Activated naive CD4-positive, alpha-beta T cell treated with anti-CD3 and anti-CD28 coated beads, Interleukin-2, amount 10 ng/mL, durations not matched to agents 7 days and 5 days (primary cell): ENCODE results near the gene KLF16.

Source experiments
- CTCF ChIA-PET: fragments of 350-600 bp; sonication (Branson Sonifier 250); formaldehyde crosslinking; loops from one replicate; lab custom pipeline; 2021; ENCODE audit warnings: antibody characterized with exemption; lab: Charles Lee
- DNase-seq: peaks from one replicate; pipeline ENCODE4 v3.0.0-alpha.2; 2020
- H3K27ac Mint-ChIP-seq: one replicate; pipeline ENCODE4 v1.8.0; 2021; ENCODE audit warnings: mild to moderate bottlenecking, moderate library complexity, mixed read lengths
- H3K27me3 Mint-ChIP-seq: one replicate; pipeline ENCODE4 v1.8.0; 2021; ENCODE audit warnings: mild to moderate bottlenecking, mixed read lengths
- H3K36me3 Mint-ChIP-seq: one replicate; pipeline ENCODE4 v1.8.0; 2021; ENCODE audit warnings: mixed read lengths
- H3K4me1 Mint-ChIP-seq: one replicate; pipeline ENCODE4 v1.8.0; 2021; ENCODE audit warnings: mixed read lengths
- H3K4me3 Mint-ChIP-seq: one replicate; pipeline ENCODE4 v1.8.0; 2021; ENCODE audit warnings: mild to moderate bottlenecking, moderate library complexity, mixed read lengths
- H3K9me3 Mint-ChIP-seq: one replicate; pipeline ENCODE4 v1.8.0; 2021; ENCODE audit warnings: mixed read lengths

The KLF16 gene

GRCh38 chr19:1851654-1852580 lies 11.5 kb downstream of the KLF16 start:
- H3K4me3 Mint-ChIP-seq, result no peak overlapping the region
- CTCF ChIA-PET, result interaction anchor here (0.6 to 1.5 kb wide), 2 partner anchors 13 to 947 kb away, joined by 3 to 5 read pairs; no protein-coding TSS in a partner anchor
- H3K27me3 Mint-ChIP-seq, result no peaks in the 10 kb centered on the region
- peak; percentile 71 for DNase-seq
- peaks cover 68% of the 10 kb centered on the region for H3K4me1 Mint-ChIP-seq
- peak overlapping the region; percentile 49 for H3K27ac Mint-ChIP-seq
- H3K36me3 Mint-ChIP-seq, result peaks cover 6% of the 10 kb centered on the region
- H3K9me3 Mint-ChIP-seq, result no peaks in the 10 kb centered on the region

DNA sequence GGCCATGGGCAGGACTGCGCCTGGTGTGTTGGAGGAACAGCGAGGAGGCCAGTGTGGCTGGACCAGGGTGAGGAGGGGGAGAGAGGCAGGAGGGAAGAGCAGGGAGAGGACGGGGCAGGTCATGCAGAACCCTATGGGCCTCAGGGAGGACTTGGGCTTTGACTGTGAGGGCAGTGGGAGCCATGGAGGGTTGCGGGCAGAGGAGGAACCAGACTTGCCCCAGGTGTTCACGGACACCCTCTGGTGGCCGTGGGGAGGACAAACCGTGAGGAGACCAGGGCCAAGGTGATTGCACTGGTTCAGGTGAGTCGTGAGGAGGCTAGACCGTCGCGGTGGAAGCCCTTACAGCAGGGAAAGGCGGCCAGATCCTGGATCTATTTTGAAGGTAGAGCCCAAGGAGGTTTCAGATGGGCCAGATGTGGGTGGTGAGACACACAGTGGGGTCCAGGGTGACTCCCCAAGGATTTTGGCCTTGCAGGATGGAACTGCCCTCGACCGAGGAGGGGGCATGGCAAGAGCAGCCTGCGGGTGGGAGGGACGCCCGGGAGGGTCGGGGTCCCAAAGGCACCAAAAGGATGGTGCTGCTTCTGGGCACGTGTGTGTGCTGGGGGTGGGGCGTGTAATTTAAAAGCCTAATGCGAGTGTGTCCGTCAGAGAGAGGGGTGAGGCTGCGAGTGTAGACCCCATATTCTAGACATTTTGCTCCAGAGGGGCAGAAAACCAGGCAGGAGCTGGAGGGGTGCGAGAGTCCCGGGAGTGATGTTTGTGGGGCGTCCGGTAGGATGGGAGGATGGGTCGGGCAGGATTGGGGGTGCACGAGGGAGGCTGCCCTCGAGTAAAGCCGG lies 12.3 kb downstream of the KLF16 start:
- no peaks in the 10 kb centered on the region for H3K9me3 Mint-ChIP-seq
- H3K4me3 Mint-ChIP-seq, result no peak overlapping the region
- CTCF ChIA-PET, result interaction anchor here (0.6 to 1.5 kb wide), 2 partner anchors 12 to 946 kb away, joined by 3 to 5 read pairs; no protein-coding TSS in a partner anchor
- peaks cover 6% of the 10 kb centered on the region for H3K36me3 Mint-ChIP-seq
- peaks cover 73% of the 10 kb centered on the region for H3K4me1 Mint-ChIP-seq
- H3K27ac Mint-ChIP-seq, result no peak overlapping the region
- no peaks in the 10 kb centered on the region for H3K27me3 Mint-ChIP-seq
- no peak for DNase-seq

GRCh38 chr19:1849886-1850398 lies 13.4 kb downstream of the KLF16 start:
- no peak overlapping the region for H3K4me3 Mint-ChIP-seq
- no peak overlapping the region for H3K27ac Mint-ChIP-seq
- CTCF ChIA-PET, result interaction anchor here (0.8 to 1.2 kb wide), 3 partner anchors 10 to 37 kb away, joined by 3 to 9 read pairs (median 3); no protein-coding TSS in a partner anchor
- peaks cover 67% of the 10 kb centered on the region for H3K4me1 Mint-ChIP-seq
- H3K9me3 Mint-ChIP-seq, result no peaks in the 10 kb centered on the region
- no peak for DNase-seq
- peaks cover 9% of the 10 kb centered on the region for H3K36me3 Mint-ChIP-seq
- no peaks in the 10 kb centered on the region for H3K27me3 Mint-ChIP-seq

- CTCF ChIA-PET, result interaction anchor here (0.8 to 1.2 kb wide), 5 partner anchors 11 to 214 kb away, joined by 3 to 9 read pairs (median 3); no protein-coding TSS in a partner anchor
- no peak for DNase-seq
- H3K27me3 Mint-ChIP-seq, result no peaks in the 10 kb centered on the region
- H3K4me1 Mint-ChIP-seq, result peaks cover 64% of the 10 kb centered on the region
- H3K4me3 Mint-ChIP-seq, result peak overlapping the region; percentile 64
- H3K36me3 Mint-ChIP-seq, result peaks cover 9% of the 10 kb centered on the region
- H3K9me3 Mint-ChIP-seq, result no peaks in the 10 kb centered on the region
- peak overlapping the region; percentile 84 for H3K27ac Mint-ChIP-seq
Measured at GRCh38 chr19:1849132-1849474, 14.3 kb downstream of the KLF16 start.

DNA sequence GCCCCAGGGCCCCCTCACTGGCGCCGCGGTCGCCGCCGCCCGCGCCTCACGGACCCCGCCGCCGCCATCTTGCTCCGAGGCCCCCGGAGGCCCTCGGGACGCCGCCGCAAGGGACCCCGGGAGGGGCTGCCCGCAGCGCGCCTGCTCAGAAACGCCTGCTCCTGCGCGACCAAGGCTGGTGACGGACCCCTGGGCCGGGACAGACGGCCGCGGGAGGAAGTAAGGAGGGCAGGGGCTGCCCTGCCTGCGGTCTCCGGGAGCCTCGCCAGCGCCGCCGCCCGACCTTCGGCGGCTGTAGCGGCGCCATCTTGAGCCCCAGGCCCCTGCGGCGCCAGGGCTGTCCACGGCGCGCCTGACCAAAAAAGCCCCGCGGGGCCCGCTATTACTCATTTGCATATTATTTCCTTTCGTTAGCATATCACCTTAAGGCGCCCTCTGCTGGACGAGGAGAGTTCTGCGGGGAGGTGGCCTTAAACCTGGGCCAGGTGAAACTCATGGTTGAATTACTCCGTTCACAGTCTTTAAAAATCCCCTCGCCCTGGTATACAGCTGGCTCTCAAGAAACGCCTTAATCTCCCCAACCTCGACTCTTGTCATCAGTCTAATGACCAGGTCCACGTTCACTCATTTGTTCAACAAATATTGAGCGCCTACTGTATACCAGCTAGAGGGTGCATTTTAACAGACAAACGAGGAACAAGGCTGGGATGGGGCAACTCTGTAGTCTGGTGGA lies 14.8 kb downstream of the KLF16 start, which contains the start of gene REXO1:
TSS of gene REXO1 (minus strand) at position 85 of the 733 bp plus-strand sequence. CDS start 125 bp downstream, outside the sequence.
- H3K4me1 Mint-ChIP-seq, result peaks cover 65% of the 10 kb centered on the region
- peak; percentile 99 for DNase-seq
- peak within 1 kb of the TSS; percentile 94 for H3K27ac Mint-ChIP-seq
- peaks cover 9% of the 10 kb centered on the region for H3K36me3 Mint-ChIP-seq
- CTCF ChIA-PET, result interaction anchor here (0.9 to 1.2 kb wide), 4 partner anchors 11 to 215 kb away, joined by 3 to 9 read pairs (median 4); no protein-coding TSS in a partner anchor
- no peaks in the 10 kb centered on the region for H3K9me3 Mint-ChIP-seq
- H3K4me3 Mint-ChIP-seq, result peak within 1 kb of the TSS; percentile 87
- H3K27me3 Mint-ChIP-seq, result no peaks in the 10 kb centered on the region

GRCh38 chr19:1847684-1848398 lies 15.5 kb downstream of the KLF16 start:
- Mint-ChIP-seq H3K27me3 (no peaks in the 10 kb centered on the region), H3K27ac (peak overlapping the region; percentile 94), H3K4me3 (peak overlapping the region; percentile 87), H3K4me1 (peaks cover 58% of the 10 kb centered on the region), H3K36me3 (peaks cover 7% of the 10 kb centered on the region), H3K9me3 (no peaks in the 10 kb centered on the region)
- peak; percentile 61 for DNase-seq
- CTCF ChIA-PET, result interaction anchor here (2.5 kb wide), 2 partner anchors 10 to 22 kb away, joined by 7 to 8 read pairs; no protein-coding TSS in a partner anchor

- Mint-ChIP-seq H3K27ac (peak overlapping the region; percentile 94), H3K4me1 (peaks cover 52% of the 10 kb centered on the region), H3K9me3 (no peaks in the 10 kb centered on the region), H3K27me3 (no peaks in the 10 kb centered on the region), H3K36me3 (peaks cover 7% of the 10 kb centered on the region), H3K4me3 (peak overlapping the region; percentile 87)
- no peak for DNase-seq
- CTCF ChIA-PET, result interaction anchor here (2.5 kb wide), 2 partner anchors 10 to 22 kb away, joined by 7 to 8 read pairs; no protein-coding TSS in a partner anchor
Measured at GRCh38 chr19:1847348-1847683, 16.1 kb downstream of the KLF16 start.

- peak overlapping the region; percentile 94 for H3K27ac Mint-ChIP-seq
- CTCF ChIA-PET, result interaction anchor here (2.5 kb wide), 2 partner anchors 9 to 21 kb away, joined by 7 to 8 read pairs; no protein-coding TSS in a partner anchor
- H3K9me3 Mint-ChIP-seq, result no peaks in the 10 kb centered on the region
Measured at GRCh38 chr19:1846517-1847204, 16.7 kb downstream of the KLF16 start.

GRCh38 chr19:1845642-1846041 lies 17.7 kb downstream of the KLF16 start:
- no peak for DNase-seq
- H3K36me3 Mint-ChIP-seq, result peaks cover 7% of the 10 kb centered on the region
- no peak overlapping the region for H3K27ac Mint-ChIP-seq
- peaks cover 48% of the 10 kb centered on the region for H3K4me1 Mint-ChIP-seq
- CTCF ChIA-PET, result interaction anchor here (0.6 to 2.5 kb wide), 3 partner anchors 8 to 84 kb away, joined by 3 to 8 read pairs (median 7); no protein-coding TSS in a partner anchor
- no peaks in the 10 kb centered on the region for H3K27me3 Mint-ChIP-seq
- H3K4me3 Mint-ChIP-seq, result no peak overlapping the region
- H3K9me3 Mint-ChIP-seq, result no peaks in the 10 kb centered on the region

More at GRCh38 chr19:1846517-1847204, 16.7 kb downstream of the KLF16 start:
- no peak for DNase-seq
- no peaks in the 10 kb centered on the region for H3K27me3 Mint-ChIP-seq
- peaks cover 7% of the 10 kb centered on the region for H3K36me3 Mint-ChIP-seq
- peaks cover 56% of the 10 kb centered on the region for H3K4me1 Mint-ChIP-seq
- H3K4me3 Mint-ChIP-seq, result peak overlapping the region; percentile 87

DNA sequence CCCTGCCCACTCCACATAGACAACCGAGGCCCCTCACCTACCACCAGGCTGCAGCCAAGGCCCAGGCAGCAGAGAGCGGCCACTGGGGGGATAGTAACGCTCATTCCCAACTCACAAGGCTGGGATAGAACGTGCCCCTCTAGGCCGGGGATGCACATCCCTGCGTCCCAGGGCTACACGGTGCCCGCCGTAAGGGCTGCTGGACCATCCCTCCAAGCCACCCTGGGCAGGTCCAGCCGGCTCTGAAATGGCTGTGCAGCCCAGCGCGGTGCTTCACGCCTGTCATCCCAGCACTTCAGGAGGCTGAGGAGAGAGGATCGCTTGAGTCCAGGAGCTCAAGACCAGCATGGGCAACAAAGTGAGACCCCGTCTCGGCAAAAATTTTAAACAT lies 18.3 kb downstream of the KLF16 start:
- H3K4me1 Mint-ChIP-seq, result peaks cover 44% of the 10 kb centered on the region
- CTCF ChIA-PET, result interaction anchor here (0.6 to 2.5 kb wide), 3 partner anchors 7 to 84 kb away, joined by 3 to 8 read pairs (median 7); no protein-coding TSS in a partner anchor
- no peaks in the 10 kb centered on the region for H3K9me3 Mint-ChIP-seq
- H3K4me3 Mint-ChIP-seq, result no peak overlapping the region
- no peak overlapping the region for H3K27ac Mint-ChIP-seq
- H3K27me3 Mint-ChIP-seq, result no peaks in the 10 kb centered on the region
- no peak for DNase-seq
- peaks cover 7% of the 10 kb centered on the region for H3K36me3 Mint-ChIP-seq

GRCh38 chr19:1844513-1845124 lies 18.8 kb downstream of the KLF16 start:
- H3K27me3 Mint-ChIP-seq, result no peaks in the 10 kb centered on the region
- CTCF ChIA-PET, result no interaction called here
- H3K9me3 Mint-ChIP-seq, result no peaks in the 10 kb centered on the region
- peaks cover 7% of the 10 kb centered on the region for H3K36me3 Mint-ChIP-seq
- DNase-seq, result no peak
- H3K4me1 Mint-ChIP-seq, result peaks cover 40% of the 10 kb centered on the region
- no peak overlapping the region for H3K27ac Mint-ChIP-seq
- no peak overlapping the region for H3K4me3 Mint-ChIP-seq
